ENCODE measurements around the gene ARHGAP6. TPM values are rescaled to one million over a fixed set of nuclear protein-coding genes. Genes with fewer than 3 reads are reported as not detected.

The ARHGAP6 gene
- total and polyA plus RNA-seq, 2 experiments from 2014 or later: 0.08 to 0.54 TPM

- no peak for TF ChIP-seq EZH2phosphoT487 (IDR thresholded peaks at IDR 0.05; ENCODE audit: insufficient read depth, low read depth)
- TF ChIP-seq EZH2 (IDR thresholded peaks at IDR 0.05; ENCODE audit: insufficient read depth, poor library complexity, severe bottlenecking): no peak
- Histone ChIP-seq H3K4me2 (ENCODE audit: unreplicated experiment) (no peak overlapping the region), H3K9me2 (ENCODE audit: insufficient read depth) (no peaks in the 10 kb centered on the region), H3K9ac (no peak overlapping the region), H3K79me2 (ENCODE audit: insufficient read depth) (no peaks in the 10 kb centered on the region), H3K9me3 (ENCODE audit: low read depth) (no peaks in the 10 kb centered on the region), H3F3A (ENCODE audit: insufficient read depth) (no peaks in the 10 kb centered on the region), H3K27ac (no peak overlapping the region), H3K4me3 (no peak overlapping the region), H4K20me1 (ENCODE audit: insufficient read depth) (no peaks in the 10 kb centered on the region), H3K36me3 (ENCODE audit: low read depth) (no peaks in the 10 kb centered on the region), H2AFZ (no peak overlapping the region), H3K27me3 (replicated peaks; ENCODE audit: insufficient read depth) (no peaks in the 10 kb centered on the region), H3K4me1 (ENCODE audit: insufficient read depth) (no peaks in the 10 kb centered on the region)
- in situ Hi-C loops (cut with MboI): no loop called here
- WGBS, 2 experiments (ENCODE audit: low coverage in 1 of 2, low lambda C conversion rate in 2 of 2, missing lambda C conversion rate in 2 of 2): 93 to 100% methylated on average over 1 of the region's 1 CpG
- no peak for DNase-seq
Measured at GRCh38 chrX:11541510-11541909, 124.2 kb downstream of the ARHGAP6 start.

- no peak for TF ChIP-seq EZH2 (IDR thresholded peaks at IDR 0.05; ENCODE audit: insufficient read depth, poor library complexity, severe bottlenecking)
- TF ChIP-seq EZH2phosphoT487 (IDR thresholded peaks at IDR 0.05; ENCODE audit: insufficient read depth, low read depth): no peak
- Histone ChIP-seq H3K4me1 (ENCODE audit: insufficient read depth) (no peaks in the 10 kb centered on the region), H3K36me3 (ENCODE audit: low read depth) (no peaks in the 10 kb centered on the region), H3F3A (ENCODE audit: insufficient read depth) (no peaks in the 10 kb centered on the region), H3K4me3 (no peak overlapping the region), H4K20me1 (ENCODE audit: insufficient read depth) (no peaks in the 10 kb centered on the region), H3K27ac (no peak overlapping the region), H3K27me3 (replicated peaks; ENCODE audit: insufficient read depth) (no peaks in the 10 kb centered on the region), H3K9me2 (ENCODE audit: insufficient read depth) (no peaks in the 10 kb centered on the region), H3K79me2 (ENCODE audit: insufficient read depth) (no peaks in the 10 kb centered on the region), H3K9me3 (ENCODE audit: low read depth) (no peaks in the 10 kb centered on the region), H3K9ac (no peak overlapping the region), H3K4me2 (ENCODE audit: unreplicated experiment) (no peak overlapping the region), H2AFZ (no peak overlapping the region)
- in situ Hi-C loops (cut with MboI): no loop called here
- DNase-seq: peak; percentile 12
- 45 to 49% methylated on average over 4 of the region's 4 CpGs for WGBS, 2 experiments (ENCODE audit: low coverage in 1 of 2, low lambda C conversion rate in 2 of 2, missing lambda C conversion rate in 2 of 2)
Measured at GRCh38 chrX:11540532-11541377, 125.0 kb downstream of the ARHGAP6 start.

GRCh38 chrX:11537141-11537540, 128.6 kb downstream of the ARHGAP6 start:
- Histone ChIP-seq H3K4me3 (no peak overlapping the region), H3K4me2 (ENCODE audit: unreplicated experiment) (no peak overlapping the region), H2AFZ (no peak overlapping the region), H3K9ac (no peak overlapping the region), H4K20me1 (ENCODE audit: insufficient read depth) (no peaks in the 10 kb centered on the region), H3F3A (ENCODE audit: insufficient read depth) (no peaks in the 10 kb centered on the region), H3K27ac (no peak overlapping the region), H3K27me3 (replicated peaks; ENCODE audit: insufficient read depth) (no peaks in the 10 kb centered on the region), H3K9me3 (ENCODE audit: low read depth) (no peaks in the 10 kb centered on the region), H3K9me2 (ENCODE audit: insufficient read depth) (no peaks in the 10 kb centered on the region), H3K4me1 (ENCODE audit: insufficient read depth) (no peaks in the 10 kb centered on the region), H3K36me3 (ENCODE audit: low read depth) (no peaks in the 10 kb centered on the region), H3K79me2 (ENCODE audit: insufficient read depth) (no peaks in the 10 kb centered on the region)
- WGBS, 2 experiments (ENCODE audit: low coverage in 1 of 2, low lambda C conversion rate in 2 of 2, missing lambda C conversion rate in 2 of 2): 61 to 62% methylated on average over 5 of the region's 5 CpGs
- in situ Hi-C loops (cut with MboI): loop anchor here (10.0 kb wide), 1 partner anchor 198 kb away; no protein-coding TSS in a partner anchor
- TF ChIP-seq EZH2 (IDR thresholded peaks at IDR 0.05; ENCODE audit: insufficient read depth, poor library complexity, severe bottlenecking) (no peak), EZH2phosphoT487 (IDR thresholded peaks at IDR 0.05; ENCODE audit: insufficient read depth, low read depth) (no peak)
- DNase-seq: no peak

GRCh38 chrX:11535156-11535919, 130.4 kb downstream of the ARHGAP6 start:
- DNase-seq: no peak
- no peaks in the 10 kb centered on the region for H3K79me2 ChIP-seq (ENCODE audit: insufficient read depth)
- no peaks in the 10 kb centered on the region for H3F3A ChIP-seq (ENCODE audit: insufficient read depth)
- H3K4me2 ChIP-seq (ENCODE audit: unreplicated experiment): no peak overlapping the region
- H4K20me1 ChIP-seq (ENCODE audit: insufficient read depth): no peaks in the 10 kb centered on the region
- H3K36me3 ChIP-seq (ENCODE audit: low read depth): no peaks in the 10 kb centered on the region
- H3K9me2 ChIP-seq (ENCODE audit: insufficient read depth): no peaks in the 10 kb centered on the region
- no peak overlapping the region for H3K27ac ChIP-seq
- no peak overlapping the region for H3K9ac ChIP-seq
- H3K27me3 ChIP-seq (replicated peaks; ENCODE audit: insufficient read depth): no peaks in the 10 kb centered on the region
- TF ChIP-seq EZH2 (IDR thresholded peaks at IDR 0.05; ENCODE audit: insufficient read depth, poor library complexity, severe bottlenecking) (no peak), EZH2phosphoT487 (IDR thresholded peaks at IDR 0.05; ENCODE audit: insufficient read depth, low read depth) (no peak)
- H3K4me1 ChIP-seq (ENCODE audit: insufficient read depth): no peaks in the 10 kb centered on the region
- no peaks in the 10 kb centered on the region for H3K9me3 ChIP-seq (ENCODE audit: low read depth)
- in situ Hi-C loops (cut with MboI): loop anchor here (10.0 kb wide), 1 partner anchor 199 kb away; no protein-coding TSS in a partner anchor
- WGBS, 2 experiments (ENCODE audit: low coverage in 1 of 2, low lambda C conversion rate in 2 of 2, missing lambda C conversion rate in 2 of 2): 65 to 71% methylated on average over 3 to 5 of the region's 5 CpGs
- H2AFZ ChIP-seq: no peak overlapping the region
- H3K4me3 ChIP-seq: no peak overlapping the region

Measured in GM23248 (cell line).